HCT116 (cell line): ENCODE measurements around the gene NANOS1. TPM values are rescaled to one million over a fixed set of nuclear protein-coding genes. Genes with fewer than 3 reads are reported as not detected.

Experiments
- ATAC-seq: fragments of 200-7000 bp; cut with Tn5 transposase; 2 replicates; pipeline ENCODE4 v1.9.1; 2020; ENCODE audit warnings: mild to moderate bottlenecking, moderate library complexity
- BruUV-seq: library from RNA; stranded (reverse); fragments of 400-500 nt; replicated peaks from 2 replicates; lab custom pipeline; 2021; lab: Mats Ljungman, UMichigan
- CTCF ChIA-PET: fragments of 300-600 bp; sonication (Branson Sonifier 250); formaldehyde crosslinking; loops from one replicate; lab custom pipeline; 2021; ENCODE audit warnings: antibody characterized with exemption; lab: Charles Lee
- POLR2A ChIA-PET: fragments of 300-600, 350-600 bp; sonication (Branson Sonifier 250); formaldehyde crosslinking; loops from one replicate; lab custom pipeline; 2021; ENCODE audit warnings: antibody characterized with exemption; lab: Charles Lee
- RAD21 ChIA-PET, 2 experiments: fragments of 300-600 bp; sonication (Branson Sonifier 250); formaldehyde crosslinking; loops; one replicate each; lab custom pipeline; 2023; ENCODE audit warnings: low total read pairs in 2 of 2; ENCODE audit not compliant: uncharacterized antibody in 2 of 2, unreplicated experiment in 2 of 2, low non-redundant PET in 1 of 2; lab: Charles Lee
- DNase-seq: peaks from one replicate; pipeline ENCODE4 v3.0.0-alpha.2; 2010; ENCODE audit warnings: low read depth, low spot score
- H2AFZ ChIP-seq: fragments of 200-600 bp; shearing (Covaris generic), sonication (generic); 2 replicates; pipeline ENCODE4 v1.6.1; 2017; ENCODE audit warnings: low read depth, mixed run types, mixed read lengths, antibody characterized with exemption, low read length; ENCODE audit not compliant: poor library complexity, severe bottlenecking
- H3K27ac ChIP-seq: 2 replicates; pipeline ENCODE4 v1.5.1; 2012; ENCODE audit warnings: low read depth, low read length
- H3K27me3 ChIP-seq: fragments of 200-600 bp; sonication (generic); 2 replicates; pipeline ENCODE4 v1.6.1; 2016; ENCODE audit warnings: mixed run types, low read length, mixed read lengths; ENCODE audit not compliant: insufficient read depth
- H3K36me3 ChIP-seq, 2 experiments: fragments of 200-500 bp in 1 of 2; fragments of 200-600 bp in 1 of 2; sonication (Bioruptor generic) in 1 of 2; sonication (generic) in 1 of 2; 2 replicates each; pipeline versions ENCODE4 v1.5.1 to v1.6.1; 2014 to 2016; ENCODE audit warnings: low read length in 2 of 2, inconsistent platforms in 1 of 2, mixed read lengths in 1 of 2, mixed run types in 1 of 2; ENCODE audit not compliant: insufficient read depth in 2 of 2, control insufficient read depth in 1 of 2
- H3K4me1 ChIP-seq, 2 experiments: fragments of 200-600 bp in 1 of 2; sonication (generic) in 1 of 2; 2 replicates each; pipeline versions ENCODE4 v1.5.1 to v1.6.1; 2012 to 2017; ENCODE audit warnings: low read length in 2 of 2, inconsistent platforms in 1 of 2, mild to moderate bottlenecking in 1 of 2, mixed read lengths in 1 of 2, mixed run types in 1 of 2, moderate library complexity in 1 of 2; ENCODE audit not compliant: insufficient read depth in 2 of 2, control insufficient read depth in 1 of 2
- H3K4me2 ChIP-seq: fragments of 200-600 bp; sonication (generic); 2 replicates; pipeline ENCODE4 v1.6.1; 2017; ENCODE audit warnings: mixed run types, low read length, mixed read lengths
- H3K4me3 ChIP-seq, 2 experiments: fragments of 200-600 bp in 1 of 2; sonication (generic) in 1 of 2; replicated peaks in 1 of 2; 2 replicates each; pipeline ENCODE4 v1.5.1; 2011 to 2016; ENCODE audit warnings: low read length in 2 of 2, control low read depth in 1 of 2, low read depth in 1 of 2, mild to moderate bottlenecking in 1 of 2, mixed read lengths in 1 of 2, mixed run types in 1 of 2
- H3K79me2 ChIP-seq: fragments of 200-600 bp; sonication (generic); 2 replicates; pipeline ENCODE4 v1.6.1; 2017; ENCODE audit warnings: mild to moderate bottlenecking, mixed run types, low read length, moderate library complexity, mixed read lengths; ENCODE audit not compliant: insufficient read depth
- H3K9ac ChIP-seq: fragments of 200-600 bp; sonication (generic); 2 replicates; pipeline ENCODE4 v1.6.1; 2016; ENCODE audit warnings: low read length, mixed read lengths
- H3K9me2 ChIP-seq: fragments of 200-600 bp; sonication (generic), shearing (Covaris generic); 2 replicates; pipeline ENCODE4 v1.6.1; 2017; ENCODE audit warnings: mixed run types, mild to moderate bottlenecking, moderate library complexity; ENCODE audit not compliant: insufficient read depth
- H3K9me3 ChIP-seq, 2 experiments: fragments of 200-500 bp in 1 of 2; fragments of 200-600 bp in 1 of 2; sonication (Bioruptor generic) in 1 of 2; sonication (generic) in 1 of 2; 2 replicates each; pipeline ENCODE4 v1.6.1; 2014 to 2017; ENCODE audit warnings: low read length in 2 of 2, mixed read lengths in 2 of 2, inconsistent platforms in 1 of 2, low read depth in 1 of 2, mild to moderate bottlenecking in 1 of 2, mixed run types in 1 of 2, moderate library complexity in 1 of 2; ENCODE audit not compliant: control insufficient read depth in 1 of 2, insufficient read depth in 1 of 2
- H4K20me1 ChIP-seq: fragments of 200-600 bp; sonication (generic), shearing (Covaris generic); 2 replicates; pipeline ENCODE4 v1.6.1; 2017; ENCODE audit warnings: mixed run types, mild to moderate bottlenecking, moderate library complexity; ENCODE audit not compliant: insufficient read depth
- ATF3 ChIP-seq: IDR thresholded peaks from 2 replicates; pipeline ENCODE4 v1.6.1; 2012
- FOSL1 ChIP-seq: IDR thresholded peaks from 2 replicates; pipeline ENCODE4 v1.6.1; 2012; ENCODE audit warnings: low read depth
- REST ChIP-seq: IDR thresholded peaks from 2 replicates; pipeline ENCODE4 v1.6.1; 2012; ENCODE audit warnings: low read depth
- SIN3A ChIP-seq: IDR thresholded peaks from 2 replicates; pipeline ENCODE4 v1.6.1; 2012; ENCODE audit warnings: low read depth
- SP1 ChIP-seq: IDR thresholded peaks from 2 replicates; pipeline ENCODE4 v1.6.1; 2012; ENCODE audit warnings: low read depth
- TCF7L2 ChIP-seq: IDR thresholded peaks from 2 replicates; pipeline ENCODE4 v1.7.0; 2011; ENCODE audit warnings: borderline replicate concordance, inconsistent platforms; ENCODE audit not compliant: insufficient read depth, insufficient read length; ENCODE audit errors: extremely low read depth
- ZBTB33 ChIP-seq: IDR thresholded peaks from 2 replicates; pipeline ENCODE4 v1.6.1; 2011; ENCODE audit warnings: mild to moderate bottlenecking, low read length, moderate library complexity; ENCODE audit not compliant: insufficient replicate concordance; ENCODE audit errors: extremely low read depth
- ZFX ChIP-seq: fragments of 450-650 bp; IDR thresholded peaks from 2 replicates; pipeline ENCODE4 v1.6.1; 2017
- intact Hi-C: fragments of 100-400 bp; cut with micrococcal nuclease; formaldehyde crosslinking; loops from 2 replicates; pipeline ENCODE4 v1.10.0; 2022
- total RNA-seq: library from RNA; stranded (reverse); gene quantifications from one replicate; pipeline ENCODE4 v1.2.1, GENCODE V29; 2021; ENCODE audit not compliant: unreplicated experiment

Gene NANOS1
- total RNA-seq, 1 experiment from 2014 or later: 1.5 TPM

- ChIA-PET CTCF (no interaction called here), RAD21 (no interaction called here), POLR2A (no interaction called here)
- Histone ChIP-seq H2AFZ (no peak overlapping the region), H3K9ac (no peak overlapping the region), H3K27ac (no peak overlapping the region), H3K79me2 (no peaks in the 10 kb centered on the region), H3K4me3 (no peak overlapping the region), H3K4me2 (no peak overlapping the region), H3K27me3 (no peaks in the 10 kb centered on the region), H3K4me1 (peaks cover 0 to 2% of the 10 kb centered on the region in 2 experiments; a peak in 1 of 4 replicates), H3K9me2 (no peaks in the 10 kb centered on the region), H4K20me1 (no peaks in the 10 kb centered on the region), H3K36me3 (no peaks in the 10 kb centered on the region), H3K9me3 (no peaks in the 10 kb centered on the region)
- no TSS peak for BruUV-seq
- TF ChIP-seq SP1: no peak
- no peak for TF ChIP-seq SIN3A
- TF ChIP-seq ZBTB33: no peak
- TF ChIP-seq ATF3: no peak
- no peak for TF ChIP-seq ZFX
- no peak for TF ChIP-seq FOSL1
- TF ChIP-seq TCF7L2: no peak
- no peak for TF ChIP-seq REST
- intact Hi-C loops: no loop called here
- ATAC-seq (no peak), DNase-seq (no peak)
These were observed 31.3 kb upstream of the NANOS1 start for GRCh38 chr10:118998183-118998582.
